GM12878 (cell line): ENCODE results near the gene ADCY2. TPM values are rescaled to one million over a fixed set of nuclear protein-coding genes. Genes with fewer than 3 reads are reported as not detected.

Experiments
- ATAC-seq: fragments of 200-7000 bp; cut with Tn5 transposase; 3 replicates; pipeline ENCODE4 v1.9.1; 2020; ENCODE audit warnings: mild to moderate bottlenecking, moderate library complexity
- BruUV-seq: library from RNA; stranded (reverse); fragments of 400-500 nt; replicated peaks from 2 replicates; lab custom pipeline; 2021; lab: Mats Ljungman, UMichigan
- CTCF ChIA-PET: fragments of 300-600 bp; sonication (Branson Sonifier 250); formaldehyde crosslinking; extraction: SDS; loops from one replicate; lab custom pipeline; 2021; ENCODE audit warnings: inconsistent platforms; lab: Yijun Ruan, JAX
- POLR2A ChIA-PET: fragments of 350-600 bp; formaldehyde crosslinking; extraction: SDS; loops from one replicate; lab custom pipeline; 2021; ENCODE audit warnings: inconsistent platforms; lab: Charles Lee
- RAD21 ChIA-PET: fragments of 300-600 bp; sonication (Branson Sonifier 250); formaldehyde crosslinking; loops from one replicate; lab custom pipeline; 2023; ENCODE audit warnings: antibody characterized with exemption; ENCODE audit not compliant: unreplicated experiment; lab: Charles Lee
- SMC1A ChIA-PET: fragments of 300-600 bp; sonication (Branson Sonifier 250); formaldehyde crosslinking; loops from one replicate; lab custom pipeline; 2023; ENCODE audit not compliant: unreplicated experiment, uncharacterized antibody; lab: Charles Lee
- DNase-seq: peaks from one replicate; pipeline ENCODE4 v3.0.0-alpha.2; 2011; ENCODE audit warnings: low read depth, low spot score
- FAIRE-seq: peaks from 3 replicates; lab custom pipeline; 2011; peaks lifted over from hg19 to GRCh38; lab: Jason Lieb, UNC
- H2AFZ ChIP-seq: 2 replicates; pipeline ENCODE4 v1.6.0; 2011; ENCODE audit warnings: low read depth, low read length, control low read depth; ENCODE audit not compliant: control insufficient read depth
- H3K27ac ChIP-seq: 2 replicates; pipeline ENCODE4 v1.5.1; 2011; ENCODE audit warnings: control low read depth; ENCODE audit not compliant: control insufficient read depth, insufficient read depth
- H3K27me3 ChIP-seq, 2 experiments: replicated peaks in 1 of 2; 2 replicates each; pipeline versions ENCODE4 v1.6.0 to v1.6.1; 2011; ENCODE audit warnings: low read length in 1 of 2; ENCODE audit not compliant: control insufficient read depth in 2 of 2, insufficient read depth in 2 of 2
- H3K36me3 ChIP-seq, 2 experiments: 2 replicates each; pipeline ENCODE4 v1.5.1; 2011; ENCODE audit warnings: low read length in 1 of 2; ENCODE audit not compliant: control insufficient read depth in 2 of 2, insufficient read depth in 2 of 2
- H3K4me1 ChIP-seq: 2 replicates; pipeline ENCODE4 v1.6.1; 2011; ENCODE audit warnings: mild to moderate bottlenecking, low read length, moderate library complexity, mixed read lengths; ENCODE audit not compliant: control insufficient read depth, insufficient read depth
- H3K4me2 ChIP-seq: 2 replicates; pipeline ENCODE4 v1.6.0; 2011; ENCODE audit warnings: control low read depth; ENCODE audit not compliant: control insufficient read depth, insufficient read depth
- H3K4me3 ChIP-seq: fragments of 200-600 bp; sonication (generic); 2 replicates; pipeline ENCODE4 v1.5.1; 2016
- H3K79me2 ChIP-seq: 2 replicates; pipeline ENCODE4 v1.6.0; 2011; ENCODE audit warnings: low read length; ENCODE audit not compliant: control insufficient read depth, insufficient read depth
- H3K9ac ChIP-seq: 2 replicates; pipeline ENCODE4 v1.8.0; 2011; ENCODE audit warnings: low read length, control low read depth, mixed read lengths; ENCODE audit not compliant: control insufficient read depth, insufficient read depth
- H3K9me3 ChIP-seq: replicated peaks from 3 replicates; pipeline ENCODE4 v1.5.1; 2011; ENCODE audit warnings: mild to moderate bottlenecking, low read length; ENCODE audit not compliant: control insufficient read depth, insufficient read depth
- H4K20me1 ChIP-seq: 2 replicates; pipeline ENCODE4 v1.6.0; 2011; ENCODE audit not compliant: control insufficient read depth, insufficient read depth
- ATF2 ChIP-seq: IDR thresholded peaks from 2 replicates; pipeline ENCODE4 v1.6.1; 2012; ENCODE audit warnings: low read length, inconsistent platforms
- ATF7 ChIP-seq: fragments of 450-650 bp; IDR thresholded peaks from 2 replicates; pipeline ENCODE4 v1.6.1; 2016; ENCODE audit warnings: low read depth, mild to moderate bottlenecking
- GABPA ChIP-seq: IDR thresholded peaks from 2 replicates; pipeline ENCODE4 v1.6.1; 2014; ENCODE audit warnings: antibody characterized with exemption, low read depth, mild to moderate bottlenecking, inconsistent platforms
- HDAC2 ChIP-seq: fragments of 200-600 bp; sonication (generic); IDR thresholded peaks from 2 replicates; pipeline ENCODE4 v1.6.1; 2017
- MEF2B ChIP-seq: fragments of 450-650 bp; IDR thresholded peaks from 2 replicates; pipeline ENCODE4 v1.6.1; 2018; ENCODE audit warnings: mild to moderate bottlenecking, moderate library complexity; ENCODE audit not compliant: partially characterized antibody, poor library complexity, severe bottlenecking
- MTA3 ChIP-seq: IDR thresholded peaks from 2 replicates; pipeline ENCODE4 v1.6.1; 2012; ENCODE audit warnings: low read length, inconsistent platforms, borderline replicate concordance
- NFIC ChIP-seq: IDR thresholded peaks from 2 replicates; pipeline ENCODE4 v1.6.1; 2012; ENCODE audit warnings: low read depth, mild to moderate bottlenecking, inconsistent platforms, low read length, moderate library complexity
- NR2F1 ChIP-seq: fragments of 450-650 bp; conservative IDR thresholded peaks from 2 replicates; pipeline ENCODE4 v1.6.1; 2017; ENCODE audit warnings: mild to moderate bottlenecking
- RCOR1 ChIP-seq: conservative IDR thresholded peaks from 2 replicates; pipeline ENCODE4 v1.6.1; 2012; ENCODE audit warnings: low read depth, low read length, improper control_type of control experiment
- RUNX3 ChIP-seq: IDR thresholded peaks from 2 replicates; pipeline ENCODE4 v1.6.1; 2012; ENCODE audit warnings: low read length, inconsistent platforms
- SKIL ChIP-seq: fragments of 450-650 bp; IDR thresholded peaks from 2 replicates; pipeline ENCODE4 v1.6.1; 2017; ENCODE audit warnings: mild to moderate bottlenecking, low read depth, inconsistent platforms; ENCODE audit not compliant: poor library complexity, severe bottlenecking
- WGBS: methylation state at CpG from one replicate; pipeline ENCODE4 v1.1.6; 2016; ENCODE audit warnings: low lambda C conversion rate; ENCODE audit not compliant: insufficient replicate concordance, insufficient coverage; ENCODE audit errors: missing lambda C conversion rate; 5-methylcytosine and 5-hydroxymethylcytosine counted together
- in situ Hi-C: fragments of 300-500 bp; cut with MboI; formaldehyde crosslinking; loops from 9 replicates; pipeline ENCODE4 v1.14.3; 2018; ENCODE audit warnings: mixed read lengths
- intact Hi-C: fragments of 100-400 bp; cut with micrococcal nuclease; formaldehyde crosslinking; loops from one replicate; pipeline ENCODE4 v1.14.2; 2022; ENCODE audit not compliant: unreplicated experiment
- polyA plus RNA-seq, 11 experiments: library from polyadenylated mRNA; depleted of rRNA in 4 of 11; unstranded in 6 of 11; stranded (reverse) in 5 of 11; fragments of >200 nt; fragmentation: Nextera tagmentation in 4 of 11; fragmentation: Illumina TruSeq in 1 of 11; extraction: Ambion mirVana in 4 of 11; extraction: Trizol in 1 of 11; gene quantifications; 1 replicate in 1 of 11; 2 replicates in 10 of 11; pipeline versions ENCODE4 v1.2.1 to v1.2.3, GENCODE V29; 2011 to 2016; ENCODE audit warnings: inconsistent platforms in 2 of 11, missing spikeins in 2 of 11, low read depth in 1 of 11
- total RNA-seq, 4 experiments: library from RNA; depleted of rRNA in 3 of 4; stranded (reverse); fragments of >200 nt in 3 of 4; fragmentation: Illumina TruSeq in 1 of 4; extraction: Trizol in 1 of 4; gene quantifications; 2 replicates each; pipeline versions ENCODE4 v1.2.1 to v1.2.3, GENCODE V29; 2013 to 2021

The ADCY2 gene
- total and polyA plus RNA-seq, 10 of the 15 experiments (the other 5 are each of a cell fraction or from before 2014, with no cell fraction given) = 0.07 to 0.26 TPM; not detected in 8

GRCh38 chr5:7759257-7759871, 363.4 kb downstream of the ADCY2 start:
- no peak overlapping the region for H3K27ac ChIP-seq
- RAD21 ChIA-PET = interaction anchor here (0.7 kb wide), 1 partner anchor 33 kb away, joined by 3 read pairs; no protein-coding TSS in a partner anchor
- FAIRE-seq = no peak
- H3K4me1 ChIP-seq = no peaks in the 10 kb centered on the region
- TF ChIP-seq ATF7 = peak; percentile 50; the same call in 1 of the 2 replicates
- TF ChIP-seq RCOR1 = no peak
- no peak for TF ChIP-seq NFIC
- SMC1A ChIA-PET = interaction anchor here (1.3 kb wide), 1 partner anchor 55 kb away, joined by 3 read pairs; no protein-coding TSS in a partner anchor
- no peak for ATAC-seq
- in situ Hi-C loops = no loop called here
- H3K4me2 ChIP-seq = no peak overlapping the region
- H2AFZ ChIP-seq = no peak overlapping the region
- intact Hi-C loops = loop anchor here (10.0 kb wide), 3 partner anchors 165 to 995 kb away; no protein-coding TSS in a partner anchor
- H3K4me3 ChIP-seq = no peak overlapping the region
- 14% methylated on average over 8 of the region's 8 CpGs for WGBS
- no peak for DNase-seq
- no peaks in the 10 kb centered on the region for H3K9me3 ChIP-seq
- no TSS peak for BruUV-seq
- H3K9ac ChIP-seq = no peak overlapping the region
- POLR2A ChIA-PET = no interaction called here
- no peaks in the 10 kb centered on the region for H3K36me3 ChIP-seq
- H3K79me2 ChIP-seq = no peaks in the 10 kb centered on the region
- no peaks in the 10 kb centered on the region for H4K20me1 ChIP-seq
- H3K27me3 ChIP-seq = no peaks in the 10 kb centered on the region; a peak in 1 of 4 replicates
- CTCF ChIA-PET = interaction anchor here (4.0 kb wide), 1 partner anchor 57 kb away, joined by 15 read pairs; no protein-coding TSS in a partner anchor

GRCh38 chr5:7759951-7760580, 364.1 kb downstream of the ADCY2 start:
- DNase-seq (no peak), ATAC-seq (no peak), FAIRE-seq (no peak)
- ChIA-PET SMC1A (interaction anchor here (1.3 kb wide), 1 partner anchor 54 kb away, joined by 3 read pairs; no protein-coding TSS in a partner anchor), RAD21 (interaction anchor here (0.7 kb wide), 1 partner anchor 32 kb away, joined by 3 read pairs; no protein-coding TSS in a partner anchor), POLR2A (no interaction called here), CTCF (interaction anchor here (4.0 kb wide), 1 partner anchor 56 kb away, joined by 15 read pairs; no protein-coding TSS in a partner anchor)
- no peak overlapping the region for H3K4me2 ChIP-seq
- H3K79me2 ChIP-seq = no peaks in the 10 kb centered on the region
- in situ Hi-C loops = no loop called here
- H3K4me1 ChIP-seq = no peaks in the 10 kb centered on the region
- H2AFZ ChIP-seq = no peak overlapping the region
- intact Hi-C loops = loop anchor here (10.0 kb wide), 3 partner anchors 165 to 995 kb away; no protein-coding TSS in a partner anchor
- H3K9me3 ChIP-seq = no peaks in the 10 kb centered on the region
- H3K4me3 ChIP-seq = no peak overlapping the region
- WGBS = 29% methylated on average over 8 of the region's 8 CpGs
- no peak overlapping the region for H3K9ac ChIP-seq
- H3K27ac ChIP-seq = no peak overlapping the region
- no peaks in the 10 kb centered on the region; a peak in 1 of 4 replicates for H3K27me3 ChIP-seq
- no peaks in the 10 kb centered on the region for H3K36me3 ChIP-seq
- H4K20me1 ChIP-seq = no peaks in the 10 kb centered on the region
- BruUV-seq = no TSS peak
- no peak for TF ChIP-seq MTA3
- no peak for TF ChIP-seq GABPA
- TF ChIP-seq MEF2B = no peak
- TF ChIP-seq RUNX3 = no peak
- TF ChIP-seq SKIL = no peak
- TF ChIP-seq NR2F1 = no peak
- TF ChIP-seq ATF2 = no peak
- no peak for TF ChIP-seq HDAC2
